Sigmoid colon (tissue), 7 donors: ENCODE measurements around the gene METTL27. TPM values are rescaled to one million over a fixed set of nuclear protein-coding genes. Genes with fewer than 3 reads are reported as not detected.

Experiments
- DNase-seq: peaks from one replicate; pipeline ENCODE4 v3.0.0-alpha.2; 2019
- H3K27ac ChIP-seq, 4 donors: fragments of 200-600 bp; sonication (generic); one replicate each; pipeline ENCODE4 v1.5.1; 2016 to 2019; ENCODE audit warnings: mild to moderate bottlenecking in 1 of 4
- H3K27me3 ChIP-seq, 3 donors: fragments of 200-600 bp; sonication (generic); one replicate each; pipeline ENCODE4 v1.5.1; 2019; ENCODE audit warnings: mild to moderate bottlenecking in 1 of 3
- H3K36me3 ChIP-seq, 4 donors: fragments of 200-600 bp; sonication (generic); one replicate each; pipeline ENCODE4 v1.5.1; 2016 to 2019
- H3K4me1 ChIP-seq, 4 donors: fragments of 200-600 bp; sonication (generic); one replicate each; pipeline ENCODE4 v1.5.1; 2017 to 2019
- H3K4me3 ChIP-seq, 4 donors: fragments of 200-600 bp; sonication (generic); one replicate each; pipeline ENCODE4 v1.5.1; 2017 to 2019; ENCODE audit warnings: mild to moderate bottlenecking in 2 of 4, moderate library complexity in 1 of 4
- H3K9me3 ChIP-seq, 4 donors: fragments of 200-600 bp in 3 of 4; sonication (generic) in 3 of 4; one replicate each; pipeline versions ENCODE4 v1.5.1 to v1.6.1; 2013 to 2019
- EP300 ChIP-seq, 4 donors: sonication (generic); formaldehyde crosslinking; IDR thresholded peaks; one replicate each; pipeline ENCODE4 v1.6.1; 2017; ENCODE audit warnings: antibody characterized with exemption in 4 of 4
- POLR2A ChIP-seq, 2 donors: fragments of 450-650 bp; IDR thresholded peaks; one replicate each; pipeline ENCODE4 v1.6.1; 2016; ENCODE audit warnings: antibody characterized with exemption in 2 of 2, mild to moderate bottlenecking in 2 of 2, moderate library complexity in 2 of 2
- POLR2AphosphoS5 ChIP-seq, 4 donors: sonication (generic); formaldehyde crosslinking; IDR thresholded peaks; one replicate each; pipeline ENCODE4 v1.6.1; 2017; ENCODE audit warnings: antibody characterized with exemption in 4 of 4
- WGBS, 2 donors: extraction: QIAGEN DNeasy Blood & Tissue Kit; methylation state at CpG; one replicate each; pipeline ENCODE4 v1.1.7; 2013; 5-methylcytosine and 5-hydroxymethylcytosine counted together
- intact Hi-C: fragments of 100-400 bp; cut with DNase I; formaldehyde crosslinking; loops from one replicate; pipeline ENCODE4 v1.15.1; 2023
- polyA plus RNA-seq, 3 donors: library from polyadenylated mRNA; stranded (reverse); fragments of 200-250 nt; gene quantifications; one replicate each; pipeline ENCODE4 v1.2.3, GENCODE V29; 2013
- total RNA-seq, 4 donors: library from RNA; depleted of rRNA; stranded (reverse); fragments of >200 nt; gene quantifications; one replicate each; pipeline ENCODE4 v1.1.0, GENCODE V29; 2016
- TF ChIP-seq, protein P1 (sequence below), 4 experiments: fragments of 450-650 bp in 3 of 4; fragments of 200-600 bp in 1 of 4; IDR thresholded peaks; one replicate each; pipeline ENCODE4 v1.5.1; 2016 to 2019; ENCODE audit warnings: antibody characterized with exemption in 4 of 4, mild to moderate bottlenecking in 3 of 4, moderate library complexity in 2 of 4
- donor health status: healthy with polysubstance abuse.
- donor health status: Bipolar disorder and iron deficiency.
- donor health status: healthy.

Gene METTL27
- total and polyA plus RNA-seq, 7 donors: 0.99 to 12.3 (median 2.9) TPM

DNA sequence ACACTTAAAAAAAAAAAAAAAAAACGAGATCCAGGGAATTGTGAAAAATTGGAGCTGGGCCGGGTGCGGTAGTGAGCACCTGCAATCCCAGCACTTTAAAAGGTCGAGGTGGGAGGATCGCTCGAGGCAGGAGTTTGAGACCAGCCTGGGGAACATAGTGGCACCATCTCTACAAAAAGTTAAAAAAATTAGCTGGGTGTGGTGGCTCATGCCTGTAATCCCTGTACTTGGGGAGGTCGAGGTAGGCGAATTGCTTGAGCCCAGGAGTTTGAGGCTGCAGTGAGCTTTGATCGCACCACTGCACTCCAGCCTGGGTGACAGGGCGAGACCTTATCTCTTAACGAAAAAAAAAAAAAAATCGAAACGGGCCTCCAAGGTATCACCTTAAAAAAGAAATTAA is 9.5 kb downstream of the METTL27 start:
- WGBS, 2 donors: 13 to 68% methylated on average over 13 of the region's 13 CpGs
- Histone ChIP-seq H3K4me1 (peaks cover 0 to 8% (median 7%) of the 10 kb centered on the region in 4 donors), H3K27ac (no peak overlapping the region)

DNA sequence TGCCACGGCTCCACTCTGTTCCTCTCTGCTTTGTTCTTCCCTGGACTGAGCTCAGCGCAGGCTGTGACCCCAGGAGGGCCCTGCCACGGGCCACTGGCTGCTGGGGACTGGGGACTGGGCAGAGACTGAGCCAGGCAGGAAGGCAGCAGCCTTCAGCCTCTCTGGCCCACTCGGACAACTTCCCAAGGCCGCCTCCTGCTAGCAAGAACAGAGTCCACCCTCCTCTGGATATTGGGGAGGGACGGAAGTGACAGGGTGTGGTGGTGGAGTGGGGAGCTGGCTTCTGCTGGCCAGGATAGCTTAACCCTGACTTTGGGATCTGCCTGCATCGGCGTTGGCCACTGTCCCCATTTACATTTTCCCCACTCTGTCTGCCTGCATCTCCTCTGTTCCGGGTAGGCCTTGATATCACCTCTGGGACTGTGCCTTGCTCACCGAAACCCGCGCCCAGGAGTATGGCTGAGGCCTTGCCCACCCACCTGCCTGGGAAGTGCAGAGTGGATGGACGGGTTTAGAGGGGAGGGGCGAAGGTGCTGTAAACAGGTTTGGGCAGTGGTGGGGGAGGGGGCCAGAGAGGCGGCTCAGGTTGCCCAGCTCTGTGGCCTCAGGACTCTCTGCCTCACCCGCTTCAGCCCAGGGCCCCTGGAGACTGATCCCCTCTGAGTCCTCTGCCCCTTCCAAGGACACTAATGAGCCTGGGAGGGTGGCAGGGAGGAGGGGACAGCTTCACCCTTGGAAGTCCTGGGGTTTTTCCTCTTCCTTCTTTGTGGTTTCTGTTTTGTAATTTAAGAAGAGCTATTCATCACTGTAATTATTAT is 10.3 kb downstream of the METTL27 start:
- peaks cover 0 to 13% (median 13%) of the 10 kb centered on the region in 4 donors for H3K4me1 ChIP-seq
- intact Hi-C loops: no loop called here
- H3K9me3 ChIP-seq: no peaks in the 10 kb centered on the region
- peaks cover 0 to 11% (median 0%) of the 10 kb centered on the region in 3 donors for H3K27me3 ChIP-seq
- peak overlapping the region in 1 of 4 donors; percentile 22 for H3K4me3 ChIP-seq
- no peak for TF ChIP-seq EP300 (IDR thresholded peaks at IDR 0.05)
- TF ChIP-seq, protein P1, sequence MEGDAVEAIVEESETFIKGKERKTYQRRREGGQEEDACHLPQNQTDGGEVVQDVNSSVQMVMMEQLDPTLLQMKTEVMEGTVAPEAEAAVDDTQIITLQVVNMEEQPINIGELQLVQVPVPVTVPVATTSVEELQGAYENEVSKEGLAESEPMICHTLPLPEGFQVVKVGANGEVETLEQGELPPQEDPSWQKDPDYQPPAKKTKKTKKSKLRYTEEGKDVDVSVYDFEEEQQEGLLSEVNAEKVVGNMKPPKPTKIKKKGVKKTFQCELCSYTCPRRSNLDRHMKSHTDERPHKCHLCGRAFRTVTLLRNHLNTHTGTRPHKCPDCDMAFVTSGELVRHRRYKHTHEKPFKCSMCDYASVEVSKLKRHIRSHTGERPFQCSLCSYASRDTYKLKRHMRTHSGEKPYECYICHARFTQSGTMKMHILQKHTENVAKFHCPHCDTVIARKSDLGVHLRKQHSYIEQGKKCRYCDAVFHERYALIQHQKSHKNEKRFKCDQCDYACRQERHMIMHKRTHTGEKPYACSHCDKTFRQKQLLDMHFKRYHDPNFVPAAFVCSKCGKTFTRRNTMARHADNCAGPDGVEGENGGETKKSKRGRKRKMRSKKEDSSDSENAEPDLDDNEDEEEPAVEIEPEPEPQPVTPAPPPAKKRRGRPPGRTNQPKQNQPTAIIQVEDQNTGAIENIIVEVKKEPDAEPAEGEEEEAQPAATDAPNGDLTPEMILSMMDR (IDR thresholded peaks at IDR 0.05): no peak
- TF ChIP-seq POLR2A (IDR thresholded peaks at IDR 0.05): peak in 1 of 2 donors; percentile 62
- TF ChIP-seq POLR2AphosphoS5 (IDR thresholded peaks at IDR 0.05): peak in 1 of 4 donors; percentile 36
- no peaks in the 10 kb centered on the region for H3K36me3 ChIP-seq
- DNase-seq: no peak
- peak overlapping the region in 1 of 4 donors; percentile 44 for H3K27ac ChIP-seq
- WGBS, 2 donors: 14 to 59% methylated on average over 16 of the region's 16 CpGs

More for the DNA sequence above, 9.5 kb downstream of the METTL27 start:
- Histone ChIP-seq H3K4me3 (no peak overlapping the region), H3K36me3 (no peaks in the 10 kb centered on the region), H3K27me3 (peaks cover 0 to 11% (median 0%) of the 10 kb centered on the region in 3 donors), H3K9me3 (no peaks in the 10 kb centered on the region)
- TF ChIP-seq, protein P1 (IDR thresholded peaks at IDR 0.05): no peak
- DNase-seq: no peak
- intact Hi-C loops: no loop called here

DNA sequence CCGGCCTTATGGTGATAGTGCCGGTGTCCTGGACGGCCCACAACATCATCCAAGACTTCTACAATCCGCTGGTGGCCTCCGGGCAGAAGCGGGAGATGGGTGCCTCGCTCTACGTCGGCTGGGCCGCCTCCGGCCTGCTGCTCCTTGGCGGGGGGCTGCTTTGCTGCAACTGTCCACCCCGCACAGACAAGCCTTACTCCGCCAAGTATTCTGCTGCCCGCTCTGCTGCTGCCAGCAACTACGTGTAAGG is 10.8 kb downstream of the METTL27 start:
- WGBS, 2 donors: 19 to 73% methylated on average over 16 of the region's 16 CpGs
- Histone ChIP-seq H3K9me3 (no peaks in the 10 kb centered on the region), H3K27me3 (peaks cover 0 to 11% (median 0%) of the 10 kb centered on the region in 3 donors), H3K27ac (peak overlapping the region in 1 of 4 donors; percentile 44), H3K4me3 (peak overlapping the region in 1 of 4 donors; percentile 22), H3K4me1 (peaks cover 0 to 13% (median 13%) of the 10 kb centered on the region in 4 donors), H3K36me3 (no peaks in the 10 kb centered on the region)
- TF ChIP-seq, protein P1 (IDR thresholded peaks at IDR 0.05): no peak
- TF ChIP-seq POLR2AphosphoS5 (IDR thresholded peaks at IDR 0.05) (no peak), POLR2A (IDR thresholded peaks at IDR 0.05) (peak in 1 of 2 donors; percentile 6)
- no peak for DNase-seq
- intact Hi-C loops: no loop called here

DNA sequence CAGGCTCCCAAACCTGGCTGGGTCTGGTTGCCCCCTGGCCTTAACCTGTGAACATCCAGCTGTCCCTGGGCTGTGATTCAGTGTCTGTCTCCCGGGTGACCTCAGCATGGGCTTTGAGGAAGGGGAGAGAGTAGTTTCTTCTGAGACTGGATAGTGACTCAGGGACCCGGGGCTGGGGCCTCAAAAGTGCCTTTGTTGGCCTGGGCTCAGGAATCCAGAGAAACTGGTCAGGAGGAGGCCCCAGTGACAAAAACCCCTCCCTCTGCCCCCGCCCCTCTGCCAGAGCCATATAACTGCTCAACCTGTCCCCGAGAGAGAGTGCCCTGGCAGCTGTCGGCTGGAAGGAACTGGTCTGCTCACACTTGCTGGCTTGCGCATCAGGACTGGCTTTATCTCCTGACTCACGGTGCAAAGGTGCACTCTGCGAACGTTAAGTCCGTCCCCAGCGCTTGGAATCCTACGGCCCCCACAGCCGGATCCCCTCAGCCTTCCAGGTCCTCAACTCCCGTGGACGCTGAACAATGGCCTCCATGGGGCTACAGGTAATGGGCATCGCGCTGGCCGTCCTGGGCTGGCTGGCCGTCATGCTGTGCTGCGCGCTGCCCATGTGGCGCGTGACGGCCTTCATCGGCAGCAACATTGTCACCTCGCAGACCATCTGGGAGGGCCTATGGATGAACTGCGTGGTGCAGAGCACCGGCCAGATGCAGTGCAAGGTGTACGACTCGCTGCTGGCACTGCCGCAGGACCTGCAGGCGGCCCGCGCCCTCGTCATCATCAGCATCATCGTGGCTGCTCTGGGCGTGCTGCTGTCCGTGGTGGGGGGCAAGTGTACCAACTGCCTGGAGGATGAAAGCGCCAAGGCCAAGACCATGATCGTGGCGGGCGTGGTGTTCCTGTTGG is 11.4 kb downstream of the METTL27 start, which contains the start of gene CLDN4:
Gene CLDN4 (plus strand): TSS at position 316 of the 903 bp plus-strand sequence. CDS start 206 bp downstream, at position 522.
- Histone ChIP-seq H3K4me3 (peak within 1 kb of the TSS in 1 of 4 donors; percentile 22), H3K27ac (peak within 1 kb of the TSS in 1 of 4 donors; percentile 44), H3K9me3 (no peaks in the 10 kb centered on the region), H3K36me3 (no peaks in the 10 kb centered on the region), H3K27me3 (peaks cover 0 to 11% (median 0%) of the 10 kb centered on the region in 3 donors), H3K4me1 (peaks cover 0 to 13% (median 13%) of the 10 kb centered on the region in 4 donors)
- WGBS, 2 donors: 13 to 67% methylated on average over 42 of the region's 42 CpGs
- no peak for DNase-seq
- TF ChIP-seq POLR2A (IDR thresholded peaks at IDR 0.05) (peak in 1 of 2 donors; percentile 88), EP300 (IDR thresholded peaks at IDR 0.05) (no peak), POLR2AphosphoS5 (IDR thresholded peaks at IDR 0.05) (peak in 1 of 4 donors; percentile 79)
- TF ChIP-seq, protein P1 (IDR thresholded peaks at IDR 0.05): no peak
- intact Hi-C loops: no loop called here
